Measurements from ENCODE around the gene COL11A2.

Gene COL11A2

GRCh38 chr6:33191383-33192104 lies 723 bp downstream of the COL11A2 start:
- peak; percentile 10 for DNase-seq

GRCh38 chr6:33190504-33191107 lies 1.7 kb downstream of the COL11A2 start:
- no peak for DNase-seq

DNA sequence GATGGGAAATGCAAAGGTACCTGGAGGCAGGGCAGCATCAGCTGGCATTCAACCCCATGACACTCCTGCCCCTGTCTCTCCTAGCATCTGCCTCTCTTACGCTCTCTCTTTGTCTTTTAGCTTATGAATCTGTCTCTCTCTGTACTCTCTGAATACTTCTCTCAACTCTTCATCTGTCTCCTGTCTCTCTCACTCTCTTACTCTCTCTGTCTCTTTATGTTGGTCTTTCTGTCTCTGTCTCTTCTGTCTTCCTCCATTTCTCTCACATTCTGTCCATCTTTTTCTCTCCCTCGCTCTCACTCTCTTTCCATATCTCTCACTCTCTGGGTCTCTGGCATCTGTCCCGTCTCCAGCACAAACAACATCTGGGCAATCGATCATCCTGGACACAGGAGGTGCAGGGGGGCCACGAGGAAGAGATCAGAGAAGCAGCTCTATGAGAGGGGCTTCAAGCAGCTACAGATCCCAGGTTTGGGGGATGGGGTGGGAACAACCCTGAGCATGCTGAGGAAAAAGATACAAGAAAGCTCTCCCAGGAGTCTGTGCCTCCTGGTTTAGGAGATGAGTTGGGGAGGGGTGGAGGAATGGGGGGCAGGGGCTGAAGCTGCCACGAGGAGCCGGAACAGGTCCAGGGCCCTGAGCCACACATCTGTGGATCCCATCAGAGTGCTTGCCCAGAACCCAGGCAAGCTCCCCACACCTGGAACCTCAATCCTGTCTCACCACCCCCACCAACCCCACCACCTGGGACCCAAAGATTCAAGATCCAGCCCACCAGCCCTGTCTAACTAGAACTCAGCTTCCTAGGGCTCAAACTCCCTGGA lies 2.4 kb downstream of the COL11A2 start:
- DNase-seq, result no peak

- no peak for DNase-seq
Observed at GRCh38 chr6:33189164-33189563, 3.1 kb downstream of the COL11A2 start.

GRCh38 chr6:33187809-33188208 lies 4.5 kb downstream of the COL11A2 start:
- no peak for DNase-seq

DNA sequence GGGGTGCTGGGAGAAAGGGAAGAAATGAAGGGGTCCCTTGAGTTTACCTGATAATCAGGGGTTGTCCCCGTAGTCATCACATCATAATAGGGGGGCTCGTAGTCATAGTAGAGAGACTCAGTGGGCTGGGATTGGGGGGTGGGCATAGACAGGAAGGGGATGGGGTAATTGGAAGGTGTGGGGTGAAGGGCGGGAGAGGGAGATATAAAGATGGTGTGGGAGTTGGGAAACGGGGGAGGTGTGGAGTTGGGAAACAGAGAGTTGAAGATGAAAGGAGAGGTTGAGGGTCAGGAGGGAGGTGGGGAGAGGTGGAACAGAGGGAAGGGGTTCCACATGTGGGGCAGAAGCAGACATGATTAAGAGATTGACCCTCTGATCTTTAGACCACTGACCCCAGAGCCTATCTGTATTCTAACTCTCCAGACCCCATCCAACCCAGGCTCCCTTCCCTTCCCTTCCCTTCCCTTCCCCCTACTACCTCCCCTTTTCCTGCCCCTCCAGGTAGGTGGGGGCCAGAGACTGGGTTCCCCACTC lies 6.5 kb downstream of the COL11A2 start:
- DNase-seq, result no peak

DNA sequence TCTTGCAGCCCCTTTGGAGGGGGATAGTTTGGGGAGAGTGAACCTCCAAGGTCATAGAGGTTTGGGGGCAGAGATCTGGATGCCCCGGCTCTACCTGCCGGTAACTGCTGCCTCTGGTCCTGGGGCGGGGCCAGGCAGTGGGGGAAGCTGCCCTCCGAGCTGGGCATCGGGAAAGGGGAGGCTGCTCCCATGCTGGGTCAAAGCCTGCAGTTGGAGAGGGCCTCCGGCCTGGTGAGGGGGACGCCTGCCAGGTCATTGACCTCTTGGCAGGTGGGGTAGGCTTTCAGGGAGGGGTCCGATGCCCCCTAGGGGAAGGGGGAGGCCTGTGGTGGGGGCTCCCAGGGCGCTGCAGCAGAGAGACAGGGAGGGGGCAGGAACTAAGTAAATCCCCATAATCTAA lies 7.1 kb downstream of the COL11A2 start:
- no peak for DNase-seq

DNA sequence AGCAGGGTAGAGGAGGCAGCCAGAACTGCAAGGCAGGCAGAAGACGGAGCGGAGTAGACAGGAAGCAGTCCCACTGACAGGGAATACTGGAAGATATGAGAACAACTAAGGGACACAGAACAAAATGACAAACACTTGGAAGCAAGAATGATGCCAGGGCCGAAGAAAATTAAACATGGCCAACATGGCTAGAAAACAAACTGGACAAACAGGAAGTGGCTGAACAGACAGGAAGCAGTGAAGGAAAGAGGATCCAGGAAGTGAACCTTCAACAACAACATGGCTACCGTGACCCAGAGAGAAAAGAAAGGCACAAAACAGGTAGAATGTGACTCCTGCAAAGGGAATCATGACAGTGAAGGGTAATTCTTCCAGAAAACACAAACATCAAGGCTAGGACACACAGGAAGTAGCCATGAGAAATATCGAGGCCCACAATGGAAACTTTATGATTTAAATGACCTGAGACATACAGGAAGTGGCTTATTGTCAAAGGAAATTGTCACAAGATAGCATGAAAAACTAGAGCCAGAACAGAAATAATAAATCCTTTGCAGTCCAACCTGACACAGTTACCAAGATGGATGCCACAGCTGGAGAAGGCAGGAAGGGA lies 9.1 kb downstream of the COL11A2 start:
- DNase-seq, result no peak

GRCh38 chr6:33181141-33181540 lies 11.1 kb downstream of the COL11A2 start:
- no peak for DNase-seq

GRCh38 chr6:33178755-33179475 lies 13.4 kb downstream of the COL11A2 start:
- no peak for DNase-seq

DNA sequence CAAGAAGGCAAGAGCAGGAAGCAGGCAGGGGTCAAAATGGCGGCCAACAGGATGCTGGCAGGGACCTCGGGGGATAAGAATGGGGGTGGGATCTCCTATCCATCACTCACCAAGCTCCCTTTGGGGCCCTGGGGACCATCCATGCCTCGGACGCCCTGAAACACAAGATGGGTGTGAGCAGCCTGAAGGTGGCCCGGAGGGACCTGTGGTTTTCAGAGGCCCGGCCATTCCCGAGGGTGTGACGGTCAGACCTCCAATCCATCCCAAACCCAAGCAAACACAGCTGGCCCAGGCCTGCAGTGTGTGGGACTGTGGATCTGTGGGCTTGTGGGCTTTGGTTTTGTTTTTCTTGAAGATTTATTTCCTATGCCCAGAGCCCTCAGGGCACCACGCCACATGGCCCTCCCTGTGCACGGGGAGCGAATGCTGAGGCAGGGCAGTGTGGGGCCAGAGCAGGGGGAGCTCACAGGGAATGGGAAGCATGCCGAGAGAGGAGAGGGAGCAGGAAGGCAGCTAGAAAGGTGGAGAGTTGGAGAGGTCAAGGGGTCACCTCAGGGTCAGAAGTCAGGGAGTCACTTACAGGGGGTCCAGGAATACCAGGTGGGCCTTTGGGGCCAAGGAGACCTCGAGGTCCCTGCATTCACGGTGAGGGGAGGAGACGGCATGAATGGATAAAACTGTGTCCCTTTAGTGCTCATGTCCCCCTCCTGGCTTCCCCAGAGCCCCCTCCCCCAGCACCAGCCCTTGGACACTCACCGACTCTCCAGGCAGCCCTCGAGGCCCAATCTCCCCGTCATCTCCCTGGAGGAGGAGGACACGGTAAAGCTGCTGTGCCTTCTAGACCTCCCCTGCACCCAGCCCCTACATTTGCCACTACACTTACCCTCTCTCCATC lies 14.5 kb downstream of the COL11A2 start:
- no peak for DNase-seq

- no peak for DNase-seq
Observed at GRCh38 chr6:33176906-33177305, 15.4 kb downstream of the COL11A2 start.

DNA sequence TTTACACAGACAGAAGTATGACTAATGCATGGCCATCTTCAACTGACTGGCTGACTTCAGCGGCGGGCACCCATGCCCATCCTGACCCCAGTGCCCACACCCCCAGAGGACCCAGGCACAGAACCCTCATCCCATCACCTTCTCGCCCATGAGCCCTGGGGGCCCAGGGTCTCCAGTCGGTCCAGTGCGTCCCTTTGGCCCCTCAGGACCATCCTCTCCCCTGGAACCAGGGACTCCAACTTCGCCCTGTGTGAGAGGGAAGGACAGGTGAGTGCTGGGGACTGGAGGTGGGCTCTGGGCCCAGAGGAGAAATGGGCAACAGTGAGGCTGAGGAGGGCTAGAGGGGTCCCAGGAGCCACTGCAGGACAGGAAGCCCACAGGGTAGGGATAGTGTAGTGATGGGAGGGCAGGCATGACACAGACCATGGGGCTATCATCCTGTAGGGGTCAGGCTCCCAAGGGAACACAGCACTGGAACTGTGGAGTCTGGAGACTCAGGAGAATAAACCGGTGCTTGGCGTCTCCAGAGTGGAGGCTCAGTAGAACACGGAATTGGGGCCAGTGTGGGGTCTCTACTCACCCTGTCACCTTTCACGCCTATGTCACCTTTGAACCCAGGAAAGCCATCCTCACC lies 16.7 kb downstream of the COL11A2 start:
- peak; percentile 28 for DNase-seq

DNA sequence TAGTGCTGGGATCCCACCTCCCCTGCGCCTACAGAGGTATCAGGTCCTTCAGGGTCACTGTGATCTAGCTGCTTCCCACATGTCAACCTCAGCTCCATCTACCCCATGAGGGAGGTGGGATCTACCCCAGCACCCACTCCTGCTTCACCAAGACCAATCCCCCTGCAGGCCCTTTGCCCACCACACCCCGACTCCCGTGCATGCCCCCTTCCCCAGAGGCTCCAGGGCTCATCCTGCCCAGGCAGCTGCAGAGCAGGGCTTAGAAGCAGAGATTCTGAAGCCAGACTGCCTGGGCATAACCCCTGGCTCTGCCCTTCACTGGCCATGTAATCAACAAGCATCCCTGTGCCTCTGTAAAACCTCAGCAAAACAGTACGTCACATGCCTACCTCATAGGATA lies 17.5 kb downstream of the COL11A2 start:
- DNase-seq, result no peak

- no peak for DNase-seq
Observed at GRCh38 chr6:33173535-33174180, 18.6 kb downstream of the COL11A2 start.

DNA sequence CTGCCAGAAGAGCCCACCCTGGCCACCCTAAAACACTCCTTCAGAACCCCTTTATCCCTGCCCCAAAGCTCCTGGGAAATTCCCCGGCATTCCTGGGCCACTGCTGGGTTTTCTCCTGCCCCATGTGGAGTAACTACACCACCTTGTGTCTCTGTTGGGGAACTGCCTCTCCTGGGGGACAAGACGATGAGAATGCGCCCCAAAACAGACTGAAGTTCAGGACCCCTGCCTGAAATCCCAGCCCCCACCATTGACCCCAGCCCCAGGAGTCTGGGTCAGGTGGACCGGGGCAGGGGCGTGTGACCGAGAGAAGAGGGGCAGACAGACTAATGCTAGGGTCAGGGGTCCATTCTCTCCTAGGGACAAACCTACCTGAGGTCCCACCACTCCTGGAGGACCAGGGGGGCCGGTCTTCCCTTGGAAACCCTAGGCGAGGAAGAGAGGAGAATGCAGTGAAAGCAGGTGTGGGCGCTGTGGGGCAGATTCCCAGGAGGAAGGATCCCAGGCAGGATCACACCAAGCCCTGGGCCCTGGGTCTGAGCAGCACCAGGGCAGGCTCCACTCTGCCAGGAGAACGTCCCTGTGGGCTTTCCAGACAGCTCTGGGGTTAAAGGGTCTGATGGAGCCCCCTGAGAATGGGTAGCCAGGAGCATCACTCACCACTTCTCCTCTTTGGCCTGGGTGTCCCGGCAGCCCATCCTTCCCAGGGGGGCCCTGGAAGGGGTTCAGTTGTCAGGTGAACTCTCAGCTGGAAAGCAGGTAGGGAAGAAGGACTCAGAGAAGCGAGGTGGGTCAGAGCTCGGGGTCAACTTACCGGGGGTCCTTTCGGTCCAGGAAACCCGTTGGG lies 19.4 kb downstream of the COL11A2 start:
- peak; percentile 51 for DNase-seq

- DNase-seq, result no peak
Observed at GRCh38 chr6:33171880-33172687, 20.2 kb downstream of the COL11A2 start.

Measured in DMS53 (cell line).